Measurements from ENCODE around the gene GALNT18.

Gene GALNT18

DNA sequence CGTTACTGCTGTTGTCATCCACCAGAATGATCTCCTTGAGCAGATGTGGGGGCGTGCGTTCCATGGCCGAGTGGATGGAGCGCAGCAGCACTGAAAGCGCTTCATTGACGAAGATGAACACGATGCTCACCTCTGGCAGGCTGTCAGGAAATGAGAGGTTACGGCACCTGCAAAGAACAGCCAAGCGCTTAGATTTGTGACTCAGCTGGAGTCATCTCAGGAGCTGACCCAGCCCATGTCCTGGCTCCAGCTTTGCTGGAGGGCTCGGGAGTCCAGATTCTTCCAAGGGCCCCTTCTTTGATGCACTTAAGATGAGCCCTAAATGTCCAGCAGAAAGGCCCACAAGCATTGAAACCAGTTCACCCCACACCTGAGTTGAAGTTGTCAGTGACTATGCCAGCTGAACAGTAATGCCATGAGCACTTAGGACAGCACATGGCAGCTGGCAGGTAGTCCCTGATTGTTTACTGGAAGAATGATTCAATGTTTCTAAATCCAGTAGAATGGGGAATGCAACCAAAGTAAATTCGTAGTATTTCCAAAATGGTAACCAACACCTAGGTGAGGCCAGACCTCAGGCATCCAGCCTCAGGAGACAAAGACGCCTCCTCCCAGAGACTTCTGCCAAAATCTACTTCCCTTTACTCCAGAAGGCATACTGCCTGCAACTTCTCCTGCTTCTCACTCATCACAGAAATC is 189.0 kb downstream of the GALNT18 start:
- DNase-seq (ENCODE audit: low read depth): no peak

DNA sequence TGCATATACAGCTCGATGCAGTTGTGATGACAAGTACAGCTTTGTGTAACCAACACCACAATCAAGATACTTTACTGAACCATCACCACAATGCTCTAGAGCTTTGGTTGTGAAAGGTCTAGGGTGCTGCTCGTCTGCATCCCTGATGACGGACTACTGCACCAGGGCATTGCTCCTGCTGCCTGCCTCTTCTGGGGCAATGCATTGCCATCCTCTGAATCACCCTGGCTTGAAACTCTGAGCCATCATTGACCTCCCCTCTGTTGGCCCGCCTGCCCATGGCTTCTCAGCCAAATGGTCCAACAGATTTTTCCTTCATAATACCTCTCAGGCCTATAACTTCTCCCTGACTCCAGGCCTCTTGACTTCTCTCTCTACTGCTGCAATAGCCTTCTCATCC is 191.4 kb downstream of the GALNT18 start:
- DNase-seq (ENCODE audit: low read depth): no peak

DNA sequence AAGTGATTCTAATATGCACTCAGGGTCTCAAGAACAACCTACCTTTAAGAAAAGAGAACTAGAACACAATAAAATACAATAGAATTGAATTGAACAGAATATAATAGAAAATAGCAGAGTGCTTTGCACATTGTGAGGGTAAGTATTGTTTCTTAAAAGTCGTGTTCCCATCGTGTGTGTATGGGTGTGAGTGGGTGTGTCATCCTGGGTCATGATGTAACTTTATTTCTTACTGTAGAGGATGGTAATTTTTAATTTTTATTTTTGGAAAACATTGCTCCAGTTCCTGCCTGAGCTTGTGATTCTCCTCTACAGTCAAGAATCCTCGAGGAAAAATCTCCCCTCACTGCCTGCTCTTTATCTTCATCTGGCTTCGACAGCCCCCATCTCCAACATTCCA is 193.1 kb downstream of the GALNT18 start:
- no peak for DNase-seq (ENCODE audit: low read depth)

DNA sequence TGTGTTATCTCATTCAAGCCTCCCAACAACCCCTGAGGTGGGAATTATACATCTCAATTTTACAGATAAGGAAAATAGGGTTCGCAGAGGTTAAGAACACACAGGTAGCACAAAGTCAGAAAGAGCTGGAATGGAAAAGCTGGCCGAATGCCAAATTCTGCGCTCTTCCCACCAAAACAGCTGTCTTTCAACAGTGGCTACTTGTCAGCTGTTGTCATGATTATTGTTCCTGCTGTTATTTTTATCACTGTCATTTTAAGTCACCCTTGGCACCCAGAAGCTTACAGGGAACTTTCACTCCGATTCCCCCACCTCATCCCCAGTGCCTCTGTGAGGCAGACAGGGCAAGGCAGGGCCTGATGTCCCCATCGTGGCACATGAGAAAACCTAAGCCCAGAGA is 194.3 kb downstream of the GALNT18 start:
- DNase-seq (ENCODE audit: low read depth): no peak

DNA sequence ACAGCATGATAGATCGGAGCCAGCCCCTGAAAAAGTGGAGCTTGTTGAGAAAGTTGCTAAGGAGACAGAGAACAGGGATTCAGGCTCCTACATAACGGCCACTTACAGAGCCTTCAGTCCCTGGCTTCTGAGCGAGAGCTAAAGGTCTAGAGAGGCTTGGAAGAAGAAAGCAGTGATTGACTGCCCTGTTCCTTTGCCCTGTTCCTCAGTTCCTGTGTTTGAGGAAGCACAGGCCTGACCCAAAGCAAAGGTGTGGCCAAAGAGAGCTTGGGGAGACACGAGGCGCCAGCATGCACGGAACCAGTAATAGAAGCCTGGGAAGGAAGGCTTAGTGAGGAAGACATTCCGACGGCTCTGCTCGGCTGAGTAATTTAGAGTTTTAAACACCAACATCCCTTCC is 194.7 kb downstream of the GALNT18 start:
- DNase-seq (ENCODE audit: low read depth): no peak

DNA sequence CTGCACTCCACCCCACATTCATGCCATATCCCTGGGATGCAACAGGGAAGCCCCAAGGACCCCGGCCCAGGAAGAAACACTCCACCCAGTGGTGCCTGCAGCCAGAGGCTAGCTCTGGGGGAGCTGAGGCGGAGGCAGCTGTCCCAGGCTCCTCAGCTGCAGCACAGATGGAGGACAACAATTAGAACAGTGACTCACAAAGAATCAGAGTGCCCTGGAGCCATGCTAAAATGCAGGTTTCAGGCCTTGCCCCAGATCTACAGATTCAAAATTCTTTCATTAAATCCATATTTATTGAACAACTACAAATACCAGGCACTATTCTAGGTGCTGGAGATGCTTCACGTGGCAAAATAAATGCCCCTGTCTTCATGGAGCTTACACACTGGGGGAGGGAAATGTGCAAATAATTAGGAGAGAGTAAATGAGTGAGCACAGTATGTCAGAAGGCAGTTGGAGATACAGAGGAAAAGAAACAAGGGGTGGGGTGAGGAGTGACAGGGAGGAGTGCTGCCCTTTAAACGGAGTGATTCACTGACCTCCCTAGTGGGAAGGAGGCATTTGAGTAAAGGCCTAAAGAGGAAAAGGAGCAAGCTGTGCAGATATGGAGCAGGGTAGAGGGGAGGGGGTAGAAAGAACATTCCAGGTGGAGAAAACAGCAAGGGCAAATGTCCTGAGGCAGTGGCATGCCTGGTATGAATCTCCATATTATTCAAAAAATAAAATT is 195.4 kb downstream of the GALNT18 start:
- DNase-seq (ENCODE audit: low read depth): no peak

DNA sequence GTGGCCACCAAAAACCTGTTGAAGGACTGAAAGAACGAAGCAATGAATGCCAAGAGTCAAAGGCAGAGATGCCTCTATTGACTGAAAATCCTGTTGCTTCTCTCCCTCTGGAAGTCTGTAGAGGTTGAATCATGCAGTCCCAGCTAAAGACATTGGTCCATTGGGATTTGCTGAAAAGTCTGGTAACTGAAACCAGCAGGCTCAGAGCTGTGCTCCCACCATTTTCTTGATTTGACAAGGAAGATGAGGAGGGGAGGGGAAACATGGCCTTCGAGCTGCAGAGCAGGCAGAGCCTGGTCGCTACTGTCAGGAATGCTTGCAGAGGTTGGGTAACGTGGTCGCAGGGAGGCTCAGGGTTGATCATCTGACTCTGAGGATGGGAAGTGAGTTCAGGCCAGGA is 196.0 kb downstream of the GALNT18 start:
- no peak for DNase-seq (ENCODE audit: low read depth)

DNA sequence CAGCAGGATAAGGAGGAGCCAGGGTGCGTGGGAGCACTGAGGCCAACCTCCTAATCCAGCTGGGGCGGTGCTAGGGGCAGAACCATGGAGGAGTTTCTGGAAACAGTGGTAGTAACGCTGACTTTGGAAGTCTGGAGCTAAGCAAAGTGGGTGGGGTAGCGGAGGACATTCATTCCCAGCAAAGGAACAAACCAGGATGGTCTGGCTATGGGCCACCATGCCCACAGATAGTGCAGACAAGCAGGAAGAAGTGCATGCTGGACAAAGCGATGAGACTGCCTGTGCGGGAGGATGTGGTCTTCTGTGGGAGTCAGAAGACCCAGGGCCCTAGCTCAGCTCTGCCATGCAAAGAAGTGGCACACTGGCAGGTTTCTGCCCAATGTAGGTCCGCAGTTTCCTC is 197.1 kb downstream of the GALNT18 start:
- DNase-seq (ENCODE audit: low read depth): no peak

DNA sequence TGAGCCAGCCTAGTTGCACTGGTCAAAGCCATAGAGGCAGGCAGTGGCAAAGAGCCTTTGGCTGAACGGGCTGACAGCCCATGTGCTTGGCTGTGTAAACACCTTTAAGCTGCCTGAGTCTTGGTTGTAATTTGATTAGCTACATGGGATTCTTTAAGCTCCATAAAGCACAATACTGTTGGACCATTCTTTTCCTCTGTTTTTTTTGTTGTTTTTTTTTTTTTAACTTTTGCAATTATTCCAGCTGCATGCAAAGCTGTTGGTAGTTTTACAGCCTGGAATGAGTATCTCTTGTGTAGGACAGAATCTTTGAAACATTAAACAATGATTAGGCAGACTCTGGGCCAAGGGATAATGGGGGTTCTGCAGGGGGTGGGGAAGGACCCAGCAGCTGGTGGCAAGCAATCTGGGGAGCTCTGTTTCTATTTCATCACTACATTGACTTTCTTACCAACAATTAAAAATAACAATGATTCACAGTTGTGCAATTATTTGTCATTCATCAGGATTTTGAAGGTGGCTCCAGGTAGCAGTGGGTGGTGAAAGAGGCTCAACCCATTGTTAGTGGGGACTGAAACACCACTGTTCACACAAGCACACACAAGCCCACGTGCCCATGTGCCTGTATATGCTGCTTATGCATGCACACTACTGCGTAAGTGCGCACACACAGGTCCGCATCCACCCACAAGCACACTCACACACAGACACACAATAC is 199.2 kb downstream of the GALNT18 start:
- DNase-seq (ENCODE audit: low read depth): no peak

DNA sequence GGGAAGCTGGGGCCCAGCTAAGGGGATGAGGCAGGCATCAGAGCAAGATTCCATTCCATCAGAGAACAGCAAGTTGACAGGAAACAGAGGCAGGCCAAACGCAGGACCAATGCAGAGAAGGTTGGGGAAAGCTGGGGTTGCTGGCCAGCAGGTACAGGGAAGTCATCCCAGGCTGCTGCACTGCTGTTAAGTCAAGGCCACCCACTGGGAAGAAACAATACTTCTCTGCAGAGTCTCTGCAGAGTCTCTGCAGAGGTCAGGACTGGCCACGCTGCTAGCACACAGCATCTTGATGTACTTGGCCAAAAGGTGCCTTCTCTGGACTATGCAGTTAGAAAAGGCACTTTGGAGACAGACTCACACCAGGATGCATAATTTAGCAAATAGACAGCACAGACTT is 200.3 kb downstream of the GALNT18 start:
- DNase-seq (ENCODE audit: low read depth): no peak

DNA sequence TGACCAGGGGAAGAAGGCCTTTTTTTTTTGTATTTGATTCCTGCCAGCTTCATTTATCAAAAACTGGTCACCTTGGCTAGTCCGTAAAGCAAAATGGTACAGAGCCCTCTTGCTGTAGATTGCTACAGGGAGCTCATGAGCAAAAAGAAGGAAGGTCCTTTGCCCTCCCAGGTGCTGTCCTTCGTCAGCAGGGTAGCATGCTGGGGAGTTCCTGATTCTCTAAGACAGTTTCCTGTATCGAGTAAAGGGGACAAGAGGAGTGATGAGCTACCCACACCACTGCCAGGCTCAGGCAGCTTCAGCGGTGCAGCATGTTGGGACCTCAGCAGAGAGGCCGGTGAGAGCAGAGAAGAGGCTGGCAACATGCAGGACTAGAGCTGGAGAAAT is 200.9 kb downstream of the GALNT18 start:
- DNase-seq (ENCODE audit: low read depth): no peak

DNA sequence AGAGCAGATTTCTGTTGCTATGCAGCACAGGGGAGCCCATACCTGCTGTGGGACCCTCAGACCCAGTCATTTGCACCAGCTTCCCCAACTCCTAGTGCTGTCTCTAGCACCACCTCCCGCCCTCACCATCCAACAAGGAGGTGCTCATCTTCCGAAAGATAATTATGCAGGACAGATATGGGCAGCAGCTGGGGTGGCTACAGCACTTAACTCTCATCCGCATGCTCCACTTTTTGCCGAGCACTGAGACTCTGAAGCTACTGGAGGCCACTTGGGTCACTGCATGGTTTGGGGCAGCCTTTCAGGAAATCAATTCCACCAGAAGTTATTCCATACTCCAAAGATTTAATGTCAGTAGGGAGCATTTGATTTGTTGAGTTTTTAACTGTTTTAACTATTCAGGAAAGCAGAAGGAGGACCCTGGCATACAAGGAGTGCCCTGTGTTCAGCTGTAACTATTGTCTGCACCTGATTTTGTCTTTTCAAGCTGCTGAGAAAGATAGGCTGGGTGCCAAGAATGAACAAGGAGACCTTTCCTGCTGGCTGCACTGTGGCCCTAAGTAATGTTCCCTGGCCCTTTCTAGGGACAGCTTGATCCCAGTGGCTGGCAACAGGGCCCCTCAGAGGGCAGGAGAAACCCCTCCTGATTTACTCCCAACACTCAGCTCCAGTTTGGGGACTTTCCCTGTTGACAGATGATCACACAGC is 201.5 kb downstream of the GALNT18 start:
- DNase-seq (ENCODE audit: low read depth): no peak

DNA sequence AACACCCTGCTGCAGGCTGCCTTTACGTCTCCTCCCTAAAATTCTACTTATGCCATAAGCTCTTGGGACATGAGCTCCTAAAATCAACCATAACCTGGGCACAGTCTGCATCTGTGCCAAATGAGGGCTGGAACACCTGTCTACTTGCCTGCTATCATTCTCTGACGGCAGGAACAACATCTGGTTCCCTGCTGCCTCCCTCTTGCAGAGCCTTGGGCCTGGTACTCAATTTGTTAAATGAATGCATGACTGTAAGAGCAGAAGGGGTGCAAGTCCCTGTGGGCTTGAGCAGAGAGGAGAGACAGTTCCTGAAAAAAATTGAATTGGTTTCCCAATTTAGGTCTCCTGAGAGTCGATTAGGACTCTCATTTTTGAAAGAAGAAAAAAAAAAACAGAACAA is 202.1 kb downstream of the GALNT18 start:
- no peak for DNase-seq (ENCODE audit: low read depth)

DNA sequence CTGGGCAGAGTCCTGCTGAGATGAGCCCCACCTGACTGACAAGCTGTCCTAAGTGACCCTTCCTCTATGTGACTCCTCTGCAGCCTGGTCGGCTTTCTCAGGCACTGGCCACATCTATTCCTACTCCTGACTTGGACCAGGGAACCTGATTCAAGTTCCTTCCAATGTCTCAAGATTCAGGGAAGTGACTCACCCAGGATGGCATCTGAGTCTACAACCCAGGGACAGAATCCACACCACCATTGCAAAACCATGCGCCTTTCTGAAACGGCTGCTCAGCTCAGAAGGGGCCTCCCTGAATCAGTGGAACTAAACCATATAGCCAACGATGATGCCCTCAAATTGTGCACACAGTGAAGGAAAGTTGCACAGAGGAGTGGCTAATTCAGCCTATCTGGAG is 204.9 kb downstream of the GALNT18 start:
- DNase-seq (ENCODE audit: low read depth): no peak

DNA sequence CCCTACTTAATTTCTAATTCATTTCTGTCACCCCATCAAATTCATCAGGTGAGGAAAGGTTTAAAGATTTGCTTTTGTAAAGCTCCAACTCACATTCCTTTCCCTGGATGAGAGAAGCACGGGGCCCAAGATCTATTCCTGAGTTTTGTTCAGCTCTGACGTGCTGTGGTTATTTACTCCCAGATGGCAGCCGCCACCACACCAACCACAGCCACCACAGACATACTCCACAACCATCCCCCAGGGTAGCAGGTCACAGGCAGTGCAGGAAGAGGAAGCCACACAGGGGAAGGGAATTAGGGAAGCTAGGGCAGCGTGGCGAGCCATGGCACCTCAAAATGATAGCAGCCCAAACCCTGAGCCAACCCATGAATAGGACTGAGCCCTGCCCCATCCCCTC is 205.3 kb downstream of the GALNT18 start:
- DNase-seq (ENCODE audit: low read depth): no peak

DNA sequence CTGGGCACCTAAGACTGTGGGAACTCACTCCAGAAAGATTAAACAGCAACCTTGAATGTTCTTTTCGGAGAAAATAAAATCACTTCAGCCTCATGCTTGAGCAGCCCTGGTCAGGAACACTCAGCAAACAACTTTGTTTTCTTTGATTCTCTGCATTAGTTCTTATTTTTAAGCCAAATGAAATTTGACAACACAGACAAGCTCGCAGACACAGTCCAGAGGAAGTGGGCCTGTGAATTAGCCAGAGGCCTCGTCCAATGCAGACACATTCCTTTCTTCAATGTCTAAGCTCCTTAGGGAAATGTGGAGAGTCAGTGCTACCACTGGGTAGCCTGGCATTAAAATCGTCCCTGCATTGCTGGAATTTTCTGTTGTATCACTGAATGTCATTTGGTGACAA is 205.9 kb downstream of the GALNT18 start:
- DNase-seq (ENCODE audit: low read depth): no peak

DNA sequence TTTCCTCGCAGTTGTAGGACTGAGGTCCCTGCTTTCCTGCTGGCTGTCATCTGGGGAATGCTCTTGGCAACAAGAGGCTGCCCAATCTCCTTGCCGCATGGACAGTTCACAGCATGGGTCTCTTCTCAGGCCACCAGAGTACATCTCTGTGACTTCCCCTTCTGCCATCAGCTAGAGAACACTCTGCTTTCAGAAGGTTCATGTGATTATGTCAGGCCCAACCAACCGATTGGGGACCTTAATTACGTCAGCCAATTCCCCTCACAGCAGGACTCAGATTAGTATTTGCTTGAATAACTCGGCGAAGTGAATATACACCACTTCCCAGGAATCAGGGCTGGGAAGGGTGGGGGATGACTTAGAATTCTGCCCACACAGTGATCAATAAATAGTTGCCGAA is 206.8 kb downstream of the GALNT18 start:
- DNase-seq (ENCODE audit: low read depth): no peak

DNA sequence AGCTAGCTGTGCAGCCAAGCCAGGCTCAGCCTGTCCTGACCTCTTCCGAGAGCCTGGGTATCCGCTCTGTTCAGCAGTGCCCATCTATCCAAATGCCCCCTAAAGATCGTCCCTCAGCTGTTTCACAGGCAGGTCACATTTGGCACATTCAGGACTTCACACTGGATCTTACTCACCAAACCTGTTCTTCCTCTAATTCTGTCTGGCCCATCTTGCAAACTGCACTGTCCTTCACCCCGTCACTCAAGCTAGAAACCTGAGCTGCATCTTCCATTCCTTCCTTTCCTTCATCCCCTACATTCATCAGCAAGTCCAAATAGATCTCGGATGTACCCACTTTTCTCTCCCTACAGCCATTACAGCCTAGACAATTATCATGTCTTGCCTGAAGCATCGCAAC is 208.0 kb downstream of the GALNT18 start:
- DNase-seq (ENCODE audit: low read depth): no peak

DNA sequence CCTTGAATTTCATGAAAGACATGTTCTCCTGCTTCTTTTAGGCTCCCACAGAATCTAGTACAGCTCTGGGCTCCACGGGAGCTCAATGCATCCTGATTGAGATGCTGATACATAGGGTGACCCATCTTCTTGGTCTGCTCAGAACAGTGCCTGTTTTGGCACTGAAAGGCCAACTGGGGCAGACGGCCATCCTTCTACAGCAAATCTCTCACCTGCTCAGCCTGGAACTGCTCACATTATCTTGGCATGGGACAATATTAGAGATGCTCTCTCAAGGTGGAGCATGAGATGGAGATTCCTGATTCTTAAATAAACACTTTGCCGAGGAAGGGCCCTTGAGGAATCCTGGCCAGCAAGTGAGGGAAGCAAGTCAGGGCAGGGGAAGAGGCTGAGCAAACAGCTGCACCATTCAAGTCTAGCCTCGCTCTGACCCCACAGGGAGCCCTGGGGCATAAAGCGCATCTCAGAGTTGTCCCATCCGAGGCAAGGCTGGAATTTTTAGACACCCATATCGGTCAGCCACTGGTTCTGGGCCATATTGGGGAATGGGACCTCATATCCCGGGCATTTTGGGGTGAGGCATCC is 210.3 kb downstream of the GALNT18 start:
- no peak for DNase-seq (ENCODE audit: low read depth)

DNA sequence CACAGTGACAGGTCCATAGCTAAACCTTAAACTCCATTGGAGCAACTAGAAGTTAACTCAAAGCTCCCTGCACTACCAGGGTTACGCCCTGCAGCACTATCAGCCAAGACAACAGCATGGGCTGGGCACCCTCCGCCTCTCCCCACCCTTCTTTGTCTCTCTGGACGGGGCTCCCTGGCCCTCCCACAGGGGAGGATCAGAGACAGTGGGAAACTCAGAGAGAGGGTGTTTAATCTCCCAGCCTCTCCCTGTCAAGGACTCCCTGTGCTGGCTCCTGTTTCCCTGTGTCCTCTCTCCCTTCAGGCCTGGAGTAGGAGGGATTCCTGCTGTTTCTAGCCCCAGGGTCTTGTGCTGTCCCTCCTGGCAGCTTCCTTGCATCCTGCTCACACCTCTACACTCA is 211.9 kb downstream of the GALNT18 start:
- DNase-seq (ENCODE audit: low read depth): no peak

DNA sequence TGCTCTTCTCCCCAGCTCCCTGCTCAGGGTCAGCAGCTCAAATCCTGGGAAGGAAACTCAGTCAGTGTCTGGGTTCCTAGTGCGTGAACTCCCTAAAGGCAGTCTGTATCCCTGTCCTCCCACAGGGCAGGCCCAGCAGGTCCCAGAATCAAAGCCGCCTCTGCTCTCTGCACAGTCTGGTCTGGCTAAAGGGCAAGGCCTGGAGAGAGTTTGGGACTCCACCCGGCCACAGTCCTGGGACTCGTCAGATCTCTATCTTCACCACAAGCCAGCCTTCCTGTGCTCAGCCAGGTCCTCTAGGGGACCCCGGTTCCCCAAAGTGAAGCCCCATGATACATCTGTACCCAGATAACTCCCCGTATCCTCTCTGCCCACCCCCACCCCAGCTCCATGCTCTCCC is 212.6 kb downstream of the GALNT18 start:
- DNase-seq (ENCODE audit: low read depth): no peak

DNA sequence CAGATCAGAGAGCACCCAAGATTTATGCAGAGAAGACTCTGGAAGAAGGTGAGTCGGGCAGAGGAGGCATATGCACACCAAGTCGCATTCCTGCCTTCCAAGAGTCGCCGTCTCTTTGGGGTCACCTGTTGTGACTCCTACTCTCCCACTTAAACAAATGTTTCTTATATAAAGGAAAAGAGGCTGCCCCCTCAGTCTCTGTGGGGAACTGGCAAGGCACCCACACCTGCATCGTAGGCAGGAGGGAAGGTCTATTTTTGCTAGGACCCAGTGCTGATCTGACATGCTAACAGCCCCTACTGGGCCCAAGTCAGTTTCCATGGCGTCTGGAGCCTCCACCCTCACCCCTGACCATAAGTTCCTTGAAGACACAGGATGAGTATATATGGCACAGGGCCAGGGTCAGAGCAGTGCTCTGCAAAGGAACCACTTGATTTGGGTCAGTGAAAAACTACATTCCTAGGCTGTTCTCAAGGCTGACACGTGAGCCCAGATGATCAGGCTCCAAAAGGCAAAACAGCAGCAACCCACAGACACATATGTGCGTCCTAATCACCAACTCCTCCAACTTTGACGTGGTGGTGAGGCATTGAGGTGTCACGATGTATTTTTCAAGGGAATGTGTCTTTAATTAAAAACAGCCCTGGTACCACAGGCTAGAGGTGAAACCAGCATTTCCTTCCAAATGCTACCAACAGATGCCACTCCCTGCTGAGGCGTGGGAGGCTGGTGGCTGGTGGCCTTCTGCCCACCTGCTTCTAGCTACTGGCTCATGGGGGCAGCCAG is 213.2 kb downstream of the GALNT18 start:
- no peak for DNase-seq (ENCODE audit: low read depth)

All from activated T-helper 1 cell treated with Interleukin-2 at 50 U/mL for 16 hours (primary cell).